Measurements from ENCODE around the gene MYL7. TPM values are rescaled to one million over a fixed set of nuclear protein-coding genes. Genes with fewer than 3 reads are reported as not detected.

MYL7 gene
- total and polyA plus RNA-seq, 2 of the 13 experiments (the other 11 are each of a cell fraction or from before 2014, with no cell fraction given): 1.8 TPM; not detected in 1

- TF ChIP-seq SP1 (IDR thresholded peaks at IDR 0.05) (no peak), SP1 (CRISPR knock-in tag; IDR thresholded peaks at IDR 0.05) (peak; percentile 92), SP2 (CRISPR knock-in tag; IDR thresholded peaks at IDR 0.05) (peak; percentile 94), ZNF574 (CRISPR knock-in tag; IDR thresholded peaks at IDR 0.05) (peak; percentile 45; the same call in 1 of the 2 replicates), THRA (CRISPR knock-in tag; IDR thresholded peaks at IDR 0.05; ENCODE audit: borderline replicate concordance) (peak; percentile 34; the same call in 1 of the 2 replicates), WIZ (CRISPR knock-in tag; IDR thresholded peaks at IDR 0.05) (peak; percentile 62; the same call in 1 of the 2 replicates), DZIP1 (CRISPR knock-in tag; IDR thresholded peaks at IDR 0.05) (peak; percentile 86; the same call in 1 of the 2 replicates), ZSCAN25 (CRISPR knock-in tag; IDR thresholded peaks at IDR 0.05) (no peak), RFXANK (CRISPR knock-in tag; IDR thresholded peaks at IDR 0.05) (peak; percentile 94), EED (CRISPR knock-in tag; IDR thresholded peaks at IDR 0.05) (peak; percentile 37), ZSCAN22 (CRISPR knock-in tag; IDR thresholded peaks at IDR 0.05) (0 out of 2 replicates have a peak, but pooled peaks have one; percentile 24), YY1 (IDR thresholded peaks at IDR 0.05; ENCODE audit: insufficient read depth, insufficient replicate concordance, low read depth, low read length) (peak; percentile 66), ZBTB49 (CRISPR knock-in tag; IDR thresholded peaks at IDR 0.05; ENCODE audit: borderline replicate concordance) (no peak), NFKBIZ (CRISPR knock-in tag; IDR thresholded peaks at IDR 0.05) (0 out of 2 replicates have a peak, but pooled peaks have one; percentile 26), FOXP1 (IDR thresholded peaks at IDR 0.05) (no peak), FOXP1 (CRISPR knock-in tag; IDR thresholded peaks at IDR 0.05) (no peak)
Measured at GRCh38 chr7:44123190-44124003, 17.7 kb downstream of the MYL7 start, which contains the start of gene POLD2 (continued).
